Measurements from ENCODE around the gene BCL7A.
A peak's percentile ranks its signal among the peaks of the same experiment; 100 is the strongest.

BCL7A gene

DNA sequence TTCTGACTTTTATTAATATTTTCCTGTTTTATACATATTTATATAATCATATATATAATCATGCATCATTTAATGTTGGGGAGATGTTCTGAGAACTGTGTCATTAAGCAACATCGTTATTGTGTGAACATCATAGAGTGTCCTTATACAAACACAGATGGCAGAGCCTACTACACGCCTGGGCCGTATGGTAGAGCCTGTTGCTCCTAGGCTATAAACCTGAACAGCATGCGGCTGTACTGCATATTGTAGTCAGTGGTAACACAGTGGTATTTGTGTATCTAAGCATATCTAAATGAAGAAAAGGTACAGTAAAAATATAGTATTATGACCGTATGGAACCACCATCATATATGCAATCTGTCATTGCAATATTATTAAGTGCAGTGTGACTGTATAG is 44.7 kb upstream of the BCL7A start:
- no peak overlapping the region for H3K4me2 ChIP-seq (ENCODE audit: low read length)
- H3K36me3 ChIP-seq (ENCODE audit: control insufficient read depth, low read length): peaks cover 14% of the 10 kb centered on the region
- peaks cover 30% of the 10 kb centered on the region for H3F3A ChIP-seq (ENCODE audit: control insufficient read depth, insufficient read depth)
- no peaks in the 10 kb centered on the region for H4K20me1 ChIP-seq (ENCODE audit: control insufficient read depth, insufficient read depth, low read depth, low read length)
- no peak overlapping the region for H3K27ac ChIP-seq (ENCODE audit: low read depth, low read length)
- H3K4me3 ChIP-seq (ENCODE audit: low read length): no peak overlapping the region
- no peaks in the 10 kb centered on the region for H3K79me2 ChIP-seq (ENCODE audit: control insufficient read depth, low read length)
- peaks cover 35% of the 10 kb centered on the region for H3K4me1 ChIP-seq (ENCODE audit: control insufficient read depth, low read length)
- no peak for TF ChIP-seq EZH2phosphoT487 (IDR thresholded peaks at IDR 0.05; ENCODE audit: borderline replicate concordance, low read length)
- TF ChIP-seq, protein P1, sequence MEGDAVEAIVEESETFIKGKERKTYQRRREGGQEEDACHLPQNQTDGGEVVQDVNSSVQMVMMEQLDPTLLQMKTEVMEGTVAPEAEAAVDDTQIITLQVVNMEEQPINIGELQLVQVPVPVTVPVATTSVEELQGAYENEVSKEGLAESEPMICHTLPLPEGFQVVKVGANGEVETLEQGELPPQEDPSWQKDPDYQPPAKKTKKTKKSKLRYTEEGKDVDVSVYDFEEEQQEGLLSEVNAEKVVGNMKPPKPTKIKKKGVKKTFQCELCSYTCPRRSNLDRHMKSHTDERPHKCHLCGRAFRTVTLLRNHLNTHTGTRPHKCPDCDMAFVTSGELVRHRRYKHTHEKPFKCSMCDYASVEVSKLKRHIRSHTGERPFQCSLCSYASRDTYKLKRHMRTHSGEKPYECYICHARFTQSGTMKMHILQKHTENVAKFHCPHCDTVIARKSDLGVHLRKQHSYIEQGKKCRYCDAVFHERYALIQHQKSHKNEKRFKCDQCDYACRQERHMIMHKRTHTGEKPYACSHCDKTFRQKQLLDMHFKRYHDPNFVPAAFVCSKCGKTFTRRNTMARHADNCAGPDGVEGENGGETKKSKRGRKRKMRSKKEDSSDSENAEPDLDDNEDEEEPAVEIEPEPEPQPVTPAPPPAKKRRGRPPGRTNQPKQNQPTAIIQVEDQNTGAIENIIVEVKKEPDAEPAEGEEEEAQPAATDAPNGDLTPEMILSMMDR (IDR thresholded peaks at IDR 0.05; ENCODE audit: low read depth, low read length, poor library complexity, severe bottlenecking): no peak
- no peaks in the 10 kb centered on the region for H3K9me2 ChIP-seq (replicated peaks; ENCODE audit: control insufficient read depth, low read length)
- peaks cover 11% of the 10 kb centered on the region; the same call in 1 of the 2 replicates for H3K9me3 ChIP-seq (ENCODE audit: control insufficient read depth, insufficient read depth, low read length)
- H3K27me3 ChIP-seq (ENCODE audit: control insufficient read depth, low read length): no peaks in the 10 kb centered on the region

DNA sequence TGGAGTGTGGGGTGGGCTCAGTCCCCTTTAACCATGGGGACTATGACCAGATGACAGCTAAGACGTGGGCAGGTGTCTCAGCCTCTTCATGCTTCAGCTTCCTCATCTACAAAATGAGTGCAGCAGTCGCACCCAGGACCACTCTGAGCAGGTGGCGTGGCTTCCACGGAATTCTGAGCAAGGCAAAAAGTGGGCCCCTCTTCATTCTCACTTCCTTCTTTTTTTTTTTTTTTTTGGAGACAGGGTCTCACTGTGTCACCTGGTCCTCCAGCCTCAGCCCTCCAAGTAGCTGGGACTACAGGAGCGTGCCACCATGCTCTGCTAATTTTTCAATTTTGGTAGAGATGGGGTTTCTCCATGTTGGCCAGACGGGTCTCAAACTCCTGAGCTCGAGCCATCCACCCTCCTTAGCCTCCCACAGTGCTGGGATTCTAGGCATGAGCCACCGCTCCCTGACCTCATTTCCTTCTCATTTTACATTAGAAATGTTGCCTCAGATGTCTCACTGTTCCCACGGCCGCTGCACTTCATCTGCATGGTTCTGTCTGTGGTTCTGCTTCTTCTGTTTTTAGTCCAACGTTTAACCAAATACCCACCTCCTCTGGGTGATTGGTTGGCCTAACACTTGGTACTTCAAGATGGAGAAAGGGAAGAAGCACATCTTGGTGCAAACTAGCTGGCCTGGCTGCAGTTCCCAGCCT is 41.3 kb upstream of the BCL7A start:
- no peaks in the 10 kb centered on the region for H3K27me3 ChIP-seq (ENCODE audit: control insufficient read depth, low read length)
- H3K4me3 ChIP-seq (ENCODE audit: low read length): peak overlapping the region; percentile 67
- H3K27ac ChIP-seq (ENCODE audit: low read depth, low read length): peak overlapping the region; percentile 96
- H3K4me1 ChIP-seq (ENCODE audit: control insufficient read depth, low read length): peaks cover 69% of the 10 kb centered on the region
- TF ChIP-seq, protein P1 (IDR thresholded peaks at IDR 0.05; ENCODE audit: low read depth, low read length, poor library complexity, severe bottlenecking): no peak
- no peak for TF ChIP-seq EZH2phosphoT487 (IDR thresholded peaks at IDR 0.05; ENCODE audit: borderline replicate concordance, low read length)
- no peaks in the 10 kb centered on the region for H3K79me2 ChIP-seq (ENCODE audit: control insufficient read depth, low read length)
- no peaks in the 10 kb centered on the region for H3K9me3 ChIP-seq (ENCODE audit: control insufficient read depth, insufficient read depth, low read length)
- peak overlapping the region; percentile 76 for H3K4me2 ChIP-seq (ENCODE audit: low read length)
- no peaks in the 10 kb centered on the region for H3K9me2 ChIP-seq (replicated peaks; ENCODE audit: control insufficient read depth, low read length)
- H3K36me3 ChIP-seq (ENCODE audit: control insufficient read depth, low read length): peaks cover 14% of the 10 kb centered on the region
- H3F3A ChIP-seq (ENCODE audit: control insufficient read depth, insufficient read depth): peaks cover 62% of the 10 kb centered on the region
- H4K20me1 ChIP-seq (ENCODE audit: control insufficient read depth, insufficient read depth, low read depth, low read length): no peaks in the 10 kb centered on the region

DNA sequence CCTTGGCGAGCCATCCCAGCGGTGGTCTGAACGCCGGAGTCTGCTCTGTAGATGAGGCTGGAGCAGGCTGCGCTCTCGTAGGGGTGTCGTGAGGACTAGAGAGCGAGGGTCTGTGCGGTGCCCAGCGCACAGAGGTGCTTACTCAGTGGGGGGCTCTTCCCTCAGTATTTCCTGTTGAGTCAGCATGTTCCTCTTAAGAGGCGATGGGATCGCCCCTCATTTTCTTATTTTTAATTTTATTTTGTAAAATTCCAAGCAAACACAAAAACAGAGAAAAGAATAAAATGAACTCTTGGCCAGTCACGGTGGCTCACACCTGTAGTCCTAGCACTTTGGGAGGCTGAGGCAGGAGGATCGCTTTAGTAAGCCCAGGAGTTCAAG is 40.8 kb upstream of the BCL7A start:
- Histone ChIP-seq H3K4me2 (ENCODE audit: low read length) (peak overlapping the region; percentile 76), H3K79me2 (ENCODE audit: control insufficient read depth, low read length) (no peaks in the 10 kb centered on the region), H3K9me2 (replicated peaks; ENCODE audit: control insufficient read depth, low read length) (no peaks in the 10 kb centered on the region), H3K4me1 (ENCODE audit: control insufficient read depth, low read length) (peaks cover 74% of the 10 kb centered on the region), H3K4me3 (ENCODE audit: low read length) (peak overlapping the region; percentile 63), H3K9me3 (ENCODE audit: control insufficient read depth, insufficient read depth, low read length) (no peaks in the 10 kb centered on the region), H3F3A (ENCODE audit: control insufficient read depth, insufficient read depth) (peaks cover 66% of the 10 kb centered on the region), H3K27me3 (ENCODE audit: control insufficient read depth, low read length) (no peaks in the 10 kb centered on the region), H3K36me3 (ENCODE audit: control insufficient read depth, low read length) (peaks cover 14% of the 10 kb centered on the region), H3K27ac (ENCODE audit: low read depth, low read length) (peak overlapping the region; percentile 96), H4K20me1 (ENCODE audit: control insufficient read depth, insufficient read depth, low read depth, low read length) (no peaks in the 10 kb centered on the region)
- TF ChIP-seq, protein P1 (IDR thresholded peaks at IDR 0.05; ENCODE audit: low read depth, low read length, poor library complexity, severe bottlenecking): no peak
- TF ChIP-seq EZH2phosphoT487 (IDR thresholded peaks at IDR 0.05; ENCODE audit: borderline replicate concordance, low read length): no peak
